Skeletal muscle satellite cell (primary cell): ENCODE measurements around the gene STK16. TPM values are rescaled to one million over a fixed set of nuclear protein-coding genes. Genes with fewer than 3 reads are reported as not detected.

Experiments
- H3K27me3 ChIP-seq: 2 replicates; pipeline ENCODE4 v1.7.0; 2013; ENCODE audit warnings: low read length; ENCODE audit not compliant: control insufficient read depth, insufficient read depth
- H3K36me3 ChIP-seq: 2 replicates; pipeline ENCODE4 v1.7.0; 2013; ENCODE audit warnings: mild to moderate bottlenecking, control low read depth, low read length; ENCODE audit not compliant: insufficient read depth
- H3K4me1 ChIP-seq: 2 replicates; pipeline ENCODE4 v1.7.0; 2013; ENCODE audit warnings: low read length; ENCODE audit not compliant: control insufficient read depth, insufficient read depth
- H3K4me2 ChIP-seq: 2 replicates; pipeline ENCODE4 v1.7.0; 2013; ENCODE audit warnings: mild to moderate bottlenecking, low read length
- H3K4me3 ChIP-seq: 2 replicates; pipeline ENCODE4 v1.7.0; 2013; ENCODE audit warnings: low read length
- H3K9ac ChIP-seq: 2 replicates; pipeline ENCODE4 v1.7.0; 2013; ENCODE audit warnings: mild to moderate bottlenecking, low read depth, low read length, moderate library complexity
- H3K9me3 ChIP-seq: replicated peaks from 2 replicates; pipeline ENCODE4 v1.7.0; 2013; ENCODE audit warnings: mild to moderate bottlenecking, control low read depth, low read length
- small RNA-seq: library from RNA; depleted of rRNA; stranded (forward); fragments of <200 nt; gene quantifications from one replicate; pipeline ENCODE3, GENCODE V24; 2012

Gene STK16

GRCh38 chr2:219296142-219296541 lies 50.9 kb downstream of the STK16 start:
- H3K9ac ChIP-seq: no peak overlapping the region

GRCh38 chr2:219296631-219297391 lies 51.5 kb downstream of the STK16 start:
- Histone ChIP-seq H3K4me3 (no peak overlapping the region), H3K9ac (no peak overlapping the region), H3K4me1 (peaks cover 8% of the 10 kb centered on the region), H3K9me3 (no peaks in the 10 kb centered on the region), H3K4me2 (no peak overlapping the region), H3K36me3 (no peaks in the 10 kb centered on the region), H3K27me3 (peaks cover 29% of the 10 kb centered on the region)

More at GRCh38 chr2:219296142-219296541, 50.9 kb downstream of the STK16 start:
- Histone ChIP-seq H3K4me2 (no peak overlapping the region), H3K9me3 (no peaks in the 10 kb centered on the region), H3K4me3 (no peak overlapping the region), H3K36me3 (no peaks in the 10 kb centered on the region), H3K27me3 (peaks cover 22% of the 10 kb centered on the region), H3K4me1 (peaks cover 8% of the 10 kb centered on the region)

- H3K27me3 ChIP-seq: peaks cover 40% of the 10 kb centered on the region
Measured at GRCh38 chr2:219297766-219298456, 52.6 kb downstream of the STK16 start.

GRCh38 chr2:219298759-219299371 lies 53.6 kb downstream of the STK16 start:
- H3K4me2 ChIP-seq: no peak overlapping the region
- H3K4me1 ChIP-seq: peaks cover 7% of the 10 kb centered on the region
- H3K9me3 ChIP-seq: no peaks in the 10 kb centered on the region
- H3K27me3 ChIP-seq: peaks cover 49% of the 10 kb centered on the region
- no peaks in the 10 kb centered on the region for H3K36me3 ChIP-seq
- no peak overlapping the region for H3K9ac ChIP-seq
- no peak overlapping the region for H3K4me3 ChIP-seq

More at GRCh38 chr2:219297766-219298456, 52.6 kb downstream of the STK16 start:
- Histone ChIP-seq H3K9me3 (no peaks in the 10 kb centered on the region), H3K9ac (no peak overlapping the region), H3K4me3 (no peak overlapping the region), H3K36me3 (no peaks in the 10 kb centered on the region), H3K4me2 (no peak overlapping the region), H3K4me1 (peaks cover 8% of the 10 kb centered on the region)

- Histone ChIP-seq H3K4me1 (peaks cover 2% of the 10 kb centered on the region), H3K4me3 (no peak overlapping the region), H3K36me3 (no peaks in the 10 kb centered on the region), H3K4me2 (no peak overlapping the region), H3K9ac (no peak overlapping the region), H3K27me3 (peaks cover 51% of the 10 kb centered on the region), H3K9me3 (no peaks in the 10 kb centered on the region)
Measured at GRCh38 chr2:219299372-219299760, 54.1 kb downstream of the STK16 start.

Small RNA genes within 50 kb of the gene (small RNA-seq; reads per million reads assigned to genes)
- gene MIR153-1: not detected
